Vagina (tissue), 2 donors: Measurements from ENCODE around the gene TBC1D14. TPM values are rescaled to one million over a fixed set of nuclear protein-coding genes. Genes with fewer than 3 reads are reported as not detected.
"Not testable (repeated sequence)": the region's sequence is repeated elsewhere in the genome, so short reads cannot be mapped to it uniquely, and the experiment has no call there.

ENCODE experiments used
- DNase-seq, 2 donors: peaks; one replicate each; pipeline ENCODE4 v3.0.0-alpha.2; 2017; ENCODE audit errors: extremely low spot score in 2 of 2
- H3K27ac ChIP-seq: fragments of 200-600 bp; sonication (generic); one replicate; pipeline ENCODE4 v1.5.1; 2019
- H3K27me3 ChIP-seq: fragments of 200-600 bp; sonication (generic); one replicate; pipeline ENCODE4 v1.5.1; 2019
- H3K36me3 ChIP-seq, 2 donors: fragments of 200-600 bp; sonication (generic); one replicate each; pipeline ENCODE4 v1.5.1; 2017 to 2019
- H3K4me1 ChIP-seq: fragments of 200-600 bp; sonication (generic); one replicate; pipeline ENCODE4 v1.5.1; 2019
- H3K4me3 ChIP-seq, 2 donors: fragments of 200-600 bp; sonication (generic); 1 replicate in 1 of 2; 2 replicates in 1 of 2; pipeline ENCODE4 v1.5.1; 2016 to 2019
- H3K9me3 ChIP-seq: fragments of 200-600 bp; sonication (generic); one replicate; pipeline ENCODE4 v1.5.1; 2019
- CTCF ChIP-seq, 3 experiments: fragments of 450-650 bp in 2 of 3; fragments of 200-600 bp in 1 of 3; sonication (generic) in 1 of 3; IDR thresholded peaks; one replicate each; pipeline ENCODE4 v1.5.1; 2017 to 2019; ENCODE audit warnings: antibody characterized with exemption in 3 of 3, mild to moderate bottlenecking in 2 of 3, moderate library complexity in 2 of 3
- POLR2A ChIP-seq, 2 donors: fragments of 450-650 bp; IDR thresholded peaks; one replicate each; pipeline ENCODE4 v1.6.1; 2017; ENCODE audit warnings: antibody characterized with exemption in 2 of 2, mild to moderate bottlenecking in 2 of 2, moderate library complexity in 2 of 2
- POLR2AphosphoS5 ChIP-seq, 2 donors: sonication (generic); formaldehyde crosslinking; IDR thresholded peaks; one replicate each; pipeline ENCODE4 v1.9.0; 2017; ENCODE audit warnings: antibody characterized with exemption in 2 of 2, mild to moderate bottlenecking in 2 of 2, low read depth in 1 of 2; ENCODE audit not compliant: insufficient read depth in 1 of 2
- intact Hi-C: fragments of 100-400 bp; cut with DNase I; formaldehyde crosslinking; loops from one replicate; pipeline ENCODE4 v1.15.1; 2023
- total RNA-seq: library from RNA; depleted of rRNA; stranded (reverse); fragments of >200 nt; gene quantifications from one replicate; pipeline ENCODE4 v1.2.3, GENCODE V29; 2016

The TBC1D14 gene
- total RNA-seq, 1 donor from 2014 or later = 35.4 TPM

DNA sequence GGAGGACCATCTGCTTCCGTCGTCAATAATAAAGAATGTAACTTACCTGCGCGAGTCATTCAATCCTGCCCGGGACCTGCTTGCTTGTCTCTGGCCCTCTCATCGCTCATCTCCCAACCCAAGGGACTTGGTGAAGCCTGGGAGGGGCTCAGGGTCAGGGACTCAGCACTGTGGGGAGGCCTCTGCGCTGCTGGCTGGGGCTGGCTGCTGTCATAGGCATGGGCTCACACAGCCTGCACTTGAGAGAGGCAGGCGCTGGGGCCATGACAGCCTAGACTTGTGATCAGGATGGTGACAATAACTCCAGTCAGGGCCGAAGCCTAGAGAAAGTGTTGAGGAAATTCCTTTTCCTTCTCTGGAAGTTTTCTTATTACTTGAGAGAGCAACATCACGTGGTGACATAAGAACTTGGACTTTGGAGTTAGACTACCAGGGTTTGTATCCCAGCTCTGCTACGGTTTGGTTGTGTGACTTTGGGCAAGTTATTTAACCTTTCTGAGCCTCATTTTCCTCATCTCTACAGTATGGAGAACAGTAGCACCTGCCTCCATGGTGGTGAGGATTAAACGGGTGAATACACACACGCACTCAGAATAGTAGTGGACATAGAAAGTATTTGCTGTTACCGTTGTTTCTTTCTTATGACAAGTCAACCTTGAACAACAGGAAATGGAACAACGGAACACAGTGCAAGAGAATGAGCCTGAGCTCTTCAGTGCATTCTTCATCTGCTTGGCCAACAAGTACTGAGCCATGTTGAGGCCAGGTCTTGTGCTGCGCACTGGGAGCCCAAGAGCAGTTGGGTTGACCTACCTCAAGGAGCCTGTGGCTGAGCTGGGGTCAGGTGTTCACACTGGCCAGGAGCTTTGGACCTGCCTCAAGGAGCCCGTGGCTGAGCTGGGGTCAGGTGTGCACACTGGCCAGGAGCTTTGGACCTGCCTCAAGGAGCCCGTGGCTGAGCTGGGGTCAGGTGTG lies 60.5 kb downstream of the TBC1D14 start:
- H3K27me3 ChIP-seq = no peaks in the 10 kb centered on the region
- intact Hi-C loops = loop anchor here (5.0 kb wide), 1 partner anchor 97 kb away; the partner anchor contains the start of gene GRPEL1
- H3K4me3 ChIP-seq = no peak overlapping the region
- H3K36me3 ChIP-seq = peaks cover 0 to 7% of the 10 kb centered on the region in 2 donors
- no peaks in the 10 kb centered on the region for H3K9me3 ChIP-seq
- H3K4me1 ChIP-seq = no peaks in the 10 kb centered on the region
- DNase-seq = peak in 1 of 2 donors; percentile 70
- no peak for TF ChIP-seq POLR2A (IDR thresholded peaks at IDR 0.05)
- no peak for TF ChIP-seq CTCF (IDR thresholded peaks at IDR 0.05)
- no peak for TF ChIP-seq POLR2AphosphoS5 (IDR thresholded peaks at IDR 0.05; ENCODE audit: insufficient read depth in 1 of 2, low read depth in 1 of 2)
- H3K27ac ChIP-seq = no peak overlapping the region

DNA sequence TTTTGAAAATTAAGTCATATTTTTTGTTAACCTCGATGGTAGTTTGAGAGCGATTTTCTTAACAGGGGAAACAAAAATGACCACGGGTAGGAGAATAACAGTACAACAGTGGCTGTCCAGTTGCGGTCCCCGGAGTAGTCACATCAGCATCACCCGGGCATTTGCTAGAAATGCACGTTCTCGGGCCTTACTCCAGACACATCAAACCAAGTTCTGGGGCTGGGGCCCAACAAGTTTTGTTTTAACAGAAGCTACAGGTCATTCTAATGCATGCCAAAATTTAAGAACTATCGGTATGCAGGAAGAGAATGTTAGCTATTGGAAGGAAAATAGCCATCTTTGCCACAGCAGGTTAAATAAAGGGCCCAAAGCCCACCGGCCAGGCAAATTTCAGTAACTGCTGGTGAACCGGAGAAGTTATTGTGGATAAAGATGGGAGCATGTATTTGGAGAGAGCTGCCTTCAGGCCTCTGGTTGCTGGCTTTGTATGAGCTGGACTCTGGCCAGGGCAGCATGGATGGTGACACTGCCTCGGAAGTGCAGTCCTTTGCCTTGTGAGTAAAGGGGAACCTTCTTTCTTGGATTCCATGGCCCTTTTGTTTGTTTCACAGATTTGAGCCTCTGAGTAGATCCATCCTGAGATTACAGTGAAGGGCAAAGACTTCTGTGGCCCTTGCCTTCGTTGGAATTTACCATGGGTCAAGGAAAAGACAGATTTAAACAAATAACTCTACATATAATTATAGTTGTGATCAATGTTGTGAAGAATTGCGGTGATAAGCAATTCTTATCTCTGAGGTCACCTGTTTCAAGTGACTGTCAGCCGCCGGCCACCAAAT lies 62.1 kb downstream of the TBC1D14 start:
- intact Hi-C loops = loop anchor here (5.0 kb wide), 1 partner anchor 96 kb away; the partner anchor contains the start of gene GRPEL1
- H3K27ac ChIP-seq = no peak overlapping the region
- peaks cover 0 to 7% of the 10 kb centered on the region in 2 donors for H3K36me3 ChIP-seq

DNA sequence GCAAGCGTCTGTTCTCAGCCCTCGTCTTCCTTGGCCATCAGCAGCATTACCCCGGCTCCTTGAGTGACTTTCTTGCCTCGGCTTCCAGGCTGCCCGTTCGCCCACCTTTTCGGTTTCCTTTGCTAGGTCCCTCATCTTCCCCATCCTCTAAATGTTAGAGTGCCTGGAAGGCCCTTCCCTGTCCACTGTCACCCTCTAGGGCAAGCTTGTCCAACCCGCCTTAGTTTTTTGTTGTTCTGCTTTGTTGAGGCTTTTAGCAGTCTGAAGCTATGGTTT lies 62.7 kb downstream of the TBC1D14 start:
- Histone ChIP-seq H3K4me3 (no peak overlapping the region), H3K27me3 (no peaks in the 10 kb centered on the region), H3K9me3 (no peaks in the 10 kb centered on the region), H3K27ac (no peak overlapping the region), H3K4me1 (no peaks in the 10 kb centered on the region), H3K36me3 (peaks cover 0 to 7% of the 10 kb centered on the region in 2 donors)
- DNase-seq = no peak
- intact Hi-C loops = loop anchor here (5.0 kb wide), 1 partner anchor 95 kb away; the partner anchor contains the start of gene GRPEL1
- no peak for TF ChIP-seq POLR2A (IDR thresholded peaks at IDR 0.05)
- TF ChIP-seq CTCF (IDR thresholded peaks at IDR 0.05) = no peak
- no peak for TF ChIP-seq POLR2AphosphoS5 (IDR thresholded peaks at IDR 0.05; ENCODE audit: insufficient read depth in 1 of 2, low read depth in 1 of 2)

More for the DNA sequence above, 62.1 kb downstream of the TBC1D14 start:
- no peak overlapping the region for H3K4me3 ChIP-seq
- no peak for TF ChIP-seq POLR2A (IDR thresholded peaks at IDR 0.05)
- TF ChIP-seq POLR2AphosphoS5 (IDR thresholded peaks at IDR 0.05; ENCODE audit: insufficient read depth in 1 of 2, low read depth in 1 of 2) = no peak
- no peak for DNase-seq
- no peaks in the 10 kb centered on the region for H3K4me1 ChIP-seq
- H3K27me3 ChIP-seq = no peaks in the 10 kb centered on the region
- H3K9me3 ChIP-seq = no peaks in the 10 kb centered on the region

GRCh38 chr4:6972911-6973310 lies 63.3 kb downstream of the TBC1D14 start:
- H3K4me1 ChIP-seq = no peaks in the 10 kb centered on the region
- peaks cover 0 to 3% of the 10 kb centered on the region in 2 donors for H3K36me3 ChIP-seq
- H3K27me3 ChIP-seq = no peaks in the 10 kb centered on the region
- H3K9me3 ChIP-seq = no peaks in the 10 kb centered on the region
- intact Hi-C loops = loop anchor here (5.0 kb wide), 1 partner anchor 94 kb away; the partner anchor contains the start of gene GRPEL1
- no peak overlapping the region for H3K4me3 ChIP-seq
- TF ChIP-seq POLR2A (IDR thresholded peaks at IDR 0.05) (no peak), CTCF (IDR thresholded peaks at IDR 0.05) (no peak), POLR2AphosphoS5 (IDR thresholded peaks at IDR 0.05; ENCODE audit: insufficient read depth in 1 of 2, low read depth in 1 of 2) (no peak)
- DNase-seq = no peak
- H3K27ac ChIP-seq = no peak overlapping the region

- Histone ChIP-seq H3K27me3 (no peaks in the 10 kb centered on the region), H3K36me3 (no peaks in the 10 kb centered on the region), H3K27ac (no peak overlapping the region), H3K4me3 (no peak overlapping the region), H3K9me3 (no peaks in the 10 kb centered on the region), H3K4me1 (no peaks in the 10 kb centered on the region)
- intact Hi-C loops = loop anchor here (5.0 kb wide), 1 partner anchor 93 kb away; the partner anchor contains the start of gene GRPEL1
- TF ChIP-seq CTCF (IDR thresholded peaks at IDR 0.05) = peak; percentile 97 to 99 (median 99)
- no peak for TF ChIP-seq POLR2A (IDR thresholded peaks at IDR 0.05)
- peak in 1 of 2 donors; percentile 80 for TF ChIP-seq POLR2AphosphoS5 (IDR thresholded peaks at IDR 0.05; ENCODE audit: insufficient read depth in 1 of 2, low read depth in 1 of 2)
- DNase-seq = peak in 1 of 2 donors; percentile 91
Observed at GRCh38 chr4:6974138-6974848, 64.7 kb downstream of the TBC1D14 start.

DNA sequence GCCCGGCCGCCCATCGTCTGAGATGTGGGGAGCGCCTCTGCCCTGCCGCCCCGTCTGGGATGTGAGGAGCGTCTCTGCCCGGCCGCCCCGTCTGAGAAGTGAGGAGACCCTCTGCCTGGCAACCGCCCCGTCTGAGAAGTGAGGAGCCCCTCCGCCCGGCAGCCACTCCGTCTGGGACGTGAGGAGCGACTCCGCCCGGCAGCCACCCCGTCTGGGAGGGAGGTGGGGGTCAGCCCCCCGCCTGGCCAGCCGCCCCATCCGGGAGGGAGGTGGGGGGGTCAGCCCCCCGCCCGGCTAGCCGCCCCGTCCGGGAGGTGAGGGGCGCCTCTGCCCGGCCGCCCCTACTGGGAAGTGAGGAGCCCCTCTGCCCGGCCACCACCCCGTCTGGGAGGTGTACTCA lies 68.2 kb downstream of the TBC1D14 start:
- H3K9me3 ChIP-seq, intact Hi-C loops, H3K36me3 ChIP-seq, H3K4me1 ChIP-seq, DNase-seq, H3K27ac ChIP-seq, H3K4me3 ChIP-seq, H3K27me3 ChIP-seq: not testable (repeated sequence)
